ENCODE data around the gene TNFRSF18.
"Not testable (repeated sequence)": the region's sequence is repeated elsewhere in the genome, so short reads cannot be mapped to it uniquely, and the experiment has no call there.

The TNFRSF18 gene

GRCh38 chr1:1179346-1179982 is 26.9 kb downstream of the TNFRSF18 start:
- no peak for DNase-seq (ENCODE audit: low read depth)

- DNase-seq (ENCODE audit: low read depth) = no peak
These were observed 27.5 kb downstream of the TNFRSF18 start for GRCh38 chr1:1178794-1179331.

GRCh38 chr1:1177452-1178206 is 28.8 kb downstream of the TNFRSF18 start:
- DNase-seq (ENCODE audit: low read depth) = no peak

GRCh38 chr1:1176931-1177330 is 29.5 kb downstream of the TNFRSF18 start:
- DNase-seq (ENCODE audit: low read depth) = no peak

- not testable (repeated sequence) for DNase-seq (ENCODE audit: low read depth)
These were observed 30.2 kb downstream of the TNFRSF18 start for GRCh38 chr1:1176063-1176761.

GRCh38 chr1:1175221-1176062 is 30.9 kb downstream of the TNFRSF18 start:
- DNase-seq (ENCODE audit: low read depth) = no peak

GRCh38 chr1:1173793-1174415 is 32.5 kb downstream of the TNFRSF18 start, which contains the start of gene TTLL10:
TTLL10 (plus strand) TSS chr1:1173880; CDS start chr1:1179216, 5,336 bp downstream.
- no peak for DNase-seq (ENCODE audit: low read depth)

- DNase-seq (ENCODE audit: low read depth) = no peak
These were observed 33.2 kb downstream of the TNFRSF18 start for GRCh38 chr1:1173061-1173792.

GRCh38 chr1:1171546-1172340 is 34.6 kb downstream of the TNFRSF18 start:
- no peak for DNase-seq (ENCODE audit: low read depth)

- DNase-seq (ENCODE audit: low read depth) = no peak
These were observed 35.2 kb downstream of the TNFRSF18 start for GRCh38 chr1:1171161-1171545.

GRCh38 chr1:1170215-1171091 is 35.9 kb downstream of the TNFRSF18 start:
- no peak for DNase-seq (ENCODE audit: low read depth)

GRCh38 chr1:1169429-1170214 is 36.8 kb downstream of the TNFRSF18 start:
- DNase-seq (ENCODE audit: low read depth) = no peak

GRCh38 chr1:1168451-1169411 is 37.7 kb downstream of the TNFRSF18 start:
- DNase-seq (ENCODE audit: low read depth) = no peak

GRCh38 chr1:1167841-1168450 is 38.4 kb downstream of the TNFRSF18 start:
- DNase-seq (ENCODE audit: low read depth) = no peak

- DNase-seq (ENCODE audit: low read depth) = no peak
These were observed 39.0 kb downstream of the TNFRSF18 start for GRCh38 chr1:1167398-1167821.
